WTC11 (cell line): ENCODE data around the gene TMEM238. TPM values are rescaled to one million over a fixed set of nuclear protein-coding genes. Genes with fewer than 3 reads are reported as not detected.

Source experiments
- ATAC-seq: fragments of 200-7000 bp; cut with Tn5 transposase; 2 replicates; pipeline ENCODE4 v1.10.0; 2021; ENCODE audit warnings: mild to moderate bottlenecking, moderate library complexity
- CTCF ChIA-PET: fragments of 300-600 bp; sonication (Branson Sonifier 250); formaldehyde crosslinking; loops from one replicate; lab custom pipeline; 2021; ENCODE audit warnings: antibody characterized with exemption; lab: Charles Lee
- POLR2A ChIA-PET: fragments of 350-600 bp; sonication (Branson Sonifier 250); formaldehyde crosslinking; loops from one replicate; lab custom pipeline; 2021; ENCODE audit warnings: antibody characterized with exemption; lab: Charles Lee
- DNase-seq: peaks from one replicate; pipeline ENCODE4 v3.0.0; 2021; ENCODE audit warnings: low spot score
- H3K27ac Mint-ChIP-seq: 2 replicates; pipeline ENCODE4 v1.8.0; 2021; ENCODE audit warnings: mixed read lengths
- H3K27me3 Mint-ChIP-seq: 2 replicates; pipeline ENCODE4 v1.8.0; 2021; ENCODE audit warnings: low read depth, mild to moderate bottlenecking, moderate library complexity, mixed read lengths
- H3K36me3 Mint-ChIP-seq: 2 replicates; pipeline ENCODE4 v1.8.0; 2021; ENCODE audit warnings: mixed read lengths
- H3K4me1 Mint-ChIP-seq: 2 replicates; pipeline ENCODE4 v1.8.0; 2022; ENCODE audit warnings: mixed read lengths
- H3K4me3 Mint-ChIP-seq: 2 replicates; pipeline ENCODE4 v1.8.0; 2021; ENCODE audit warnings: mild to moderate bottlenecking, moderate library complexity, mixed read lengths
- H3K9me3 Mint-ChIP-seq: 2 replicates; pipeline ENCODE4 v1.8.0; 2021; ENCODE audit warnings: mixed read lengths
- CREB1 ChIP-seq: sonication (generic); formaldehyde crosslinking; IDR thresholded peaks from 2 replicates; pipeline ENCODE4 v1.8.0; 2023; ENCODE audit warnings: mild to moderate bottlenecking, missing genetic modification reagents
- E2F5 ChIP-seq: sonication (generic); formaldehyde crosslinking; IDR thresholded peaks from 2 replicates; pipeline ENCODE4 v1.8.1; 2022; ENCODE audit warnings: mild to moderate bottlenecking, moderate library complexity, missing genetic modification reagents
- ESRRA ChIP-seq: sonication (generic); formaldehyde crosslinking; IDR thresholded peaks from 2 replicates; pipeline ENCODE4 v1.8.1; 2022; ENCODE audit warnings: mild to moderate bottlenecking, missing genetic modification reagents, borderline replicate concordance
- FOXK1 ChIP-seq: sonication (generic); formaldehyde crosslinking; IDR thresholded peaks from 2 replicates; pipeline ENCODE4 v1.8.0; 2022; ENCODE audit warnings: mild to moderate bottlenecking, moderate library complexity, missing genetic modification reagents
- KAT7 ChIP-seq: sonication (generic); formaldehyde crosslinking; IDR thresholded peaks from 2 replicates; pipeline ENCODE4 v1.8.1; 2023; ENCODE audit warnings: missing genetic modification reagents, mild to moderate bottlenecking, borderline replicate concordance
- MLX ChIP-seq: sonication (generic); formaldehyde crosslinking; IDR thresholded peaks from 2 replicates; pipeline ENCODE4 v1.8.1; 2023; ENCODE audit warnings: mild to moderate bottlenecking, missing genetic modification reagents, moderate library complexity
- MYBL2 ChIP-seq: sonication (generic); formaldehyde crosslinking; IDR thresholded peaks from 2 replicates; pipeline ENCODE4 v1.8.1; 2023; ENCODE audit warnings: mild to moderate bottlenecking, moderate library complexity, missing genetic modification reagents
- NR2C2 ChIP-seq: sonication (generic); formaldehyde crosslinking; IDR thresholded peaks from 2 replicates; pipeline ENCODE4 v1.8.0; 2022; ENCODE audit warnings: mild to moderate bottlenecking, missing genetic modification reagents
- PREB ChIP-seq: sonication (generic); formaldehyde crosslinking; IDR thresholded peaks from 2 replicates; pipeline ENCODE4 v1.8.1; 2022; ENCODE audit warnings: mild to moderate bottlenecking, missing genetic modification reagents, moderate library complexity, borderline replicate concordance
- SOX15 ChIP-seq: fragments of 250-450 bp; sonication (Bioruptor Pico); IDR thresholded peaks from 2 replicates; pipeline ENCODE4 v1.9.0; 2021; ENCODE audit warnings: mild to moderate bottlenecking
- STAT6 ChIP-seq: sonication (generic); formaldehyde crosslinking; conservative IDR thresholded peaks from 2 replicates; pipeline ENCODE4 v1.8.1; 2023; ENCODE audit warnings: mild to moderate bottlenecking, low read depth, missing genetic modification reagents, moderate library complexity
- ZBTB21 ChIP-seq: sonication (generic); formaldehyde crosslinking; IDR thresholded peaks from 2 replicates; pipeline ENCODE4 v1.8.1; 2023; ENCODE audit warnings: mild to moderate bottlenecking, missing genetic modification reagents, borderline replicate concordance
- ZNF317 ChIP-seq: sonication (generic); formaldehyde crosslinking; IDR thresholded peaks from 2 replicates; pipeline ENCODE4 v1.8.1; 2023; ENCODE audit warnings: low read depth, mild to moderate bottlenecking, moderate library complexity, missing genetic modification reagents, borderline replicate concordance
- ZNF396 ChIP-seq: fragments of 250-450 bp; sonication (Bioruptor Pico); IDR thresholded peaks from 2 replicates; pipeline ENCODE4 v1.8.0; 2021; ENCODE audit warnings: mild to moderate bottlenecking, moderate library complexity, borderline replicate concordance
- total RNA-seq: library from RNA; stranded (reverse); gene quantifications from 3 replicates; pipeline ENCODE4 v1.2.3, GENCODE V29; 2021
- TF ChIP-seq, protein P1 (sequence below): sonication (generic); formaldehyde crosslinking; IDR thresholded peaks from 2 replicates; pipeline ENCODE4 v1.8.0; 2022; ENCODE audit warnings: mild to moderate bottlenecking, missing genetic modification reagents
- TF ChIP-seq, protein P2 (sequence below): fragments of 250-450 bp; sonication (Bioruptor Pico); IDR thresholded peaks from 2 replicates; pipeline ENCODE4 v1.9.0; 2021; ENCODE audit warnings: mild to moderate bottlenecking
- TF ChIP-seq, protein P3 (sequence below): sonication (generic); formaldehyde crosslinking; IDR thresholded peaks from 2 replicates; pipeline ENCODE4 v1.8.1; 2023; ENCODE audit warnings: mild to moderate bottlenecking, missing genetic modification reagents, moderate library complexity
- TF ChIP-seq, protein P4 (sequence below): fragments of 250-450 bp; sonication (Bioruptor Pico); IDR thresholded peaks from 2 replicates; pipeline ENCODE4 v1.8.0; 2021; ENCODE audit warnings: mild to moderate bottlenecking
- TF ChIP-seq, protein P5 (sequence below): sonication (generic); formaldehyde crosslinking; IDR thresholded peaks from 2 replicates; pipeline ENCODE4 v1.8.0; 2022; ENCODE audit warnings: missing genetic modification reagents

Gene TMEM238
- total RNA-seq, 1 experiment from 2014 or later = 8.3 TPM

GRCh38 chr19:55352040-55352439 lies 32.1 kb downstream of the TMEM238 start (continued):
- no peak for TF ChIP-seq STAT6 (CRISPR knock-in tag)

DNA sequence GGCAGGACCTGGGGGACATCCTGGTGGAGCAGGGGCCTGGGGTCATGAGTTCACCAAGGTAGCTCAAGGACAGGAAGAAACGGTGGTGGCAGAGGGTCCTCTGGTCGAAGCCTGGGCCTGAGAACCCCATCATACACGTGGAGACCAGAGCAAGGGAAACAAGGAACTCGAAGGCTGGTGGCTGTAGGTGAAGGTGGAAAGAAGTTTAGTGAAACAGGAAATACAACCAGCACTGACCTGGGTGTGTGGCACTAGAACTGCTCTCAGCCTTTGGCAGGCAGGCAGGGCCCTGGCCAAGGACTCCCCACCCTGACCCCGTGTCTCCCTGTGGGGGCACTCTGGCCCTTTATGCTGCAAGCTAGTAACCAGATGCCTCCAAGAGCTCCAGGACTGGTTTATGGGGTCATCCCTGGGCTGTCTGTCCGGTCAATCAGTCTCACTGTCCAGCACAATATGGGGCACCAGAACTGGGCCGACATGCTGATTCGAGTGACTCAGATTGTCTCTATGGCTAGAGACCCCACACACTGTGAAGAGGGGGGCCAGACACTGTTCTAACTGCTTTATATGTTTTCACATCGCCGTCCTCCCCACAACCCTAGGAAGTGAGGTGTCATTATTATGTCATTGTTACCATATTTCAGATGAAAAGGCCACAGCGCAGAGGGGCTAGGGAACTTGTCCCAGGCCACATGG lies 33.3 kb downstream of the TMEM238 start:
- Mint-ChIP-seq H3K27ac (no peak overlapping the region), H3K27me3 (peaks cover 51% of the 10 kb centered on the region), H3K4me1 (peaks cover 51% of the 10 kb centered on the region), H3K9me3 (no peaks in the 10 kb centered on the region), H3K36me3 (no peaks in the 10 kb centered on the region), H3K4me3 (no peak overlapping the region)
- no peak for DNase-seq
- TF ChIP-seq ZNF396 (CRISPR knock-in tag) = no peak
- TF ChIP-seq ZBTB21 (CRISPR knock-in tag) = no peak
- no peak for TF ChIP-seq PREB (CRISPR knock-in tag)
- TF ChIP-seq SOX15 (CRISPR knock-in tag) = no peak
- TF ChIP-seq, protein P1, sequence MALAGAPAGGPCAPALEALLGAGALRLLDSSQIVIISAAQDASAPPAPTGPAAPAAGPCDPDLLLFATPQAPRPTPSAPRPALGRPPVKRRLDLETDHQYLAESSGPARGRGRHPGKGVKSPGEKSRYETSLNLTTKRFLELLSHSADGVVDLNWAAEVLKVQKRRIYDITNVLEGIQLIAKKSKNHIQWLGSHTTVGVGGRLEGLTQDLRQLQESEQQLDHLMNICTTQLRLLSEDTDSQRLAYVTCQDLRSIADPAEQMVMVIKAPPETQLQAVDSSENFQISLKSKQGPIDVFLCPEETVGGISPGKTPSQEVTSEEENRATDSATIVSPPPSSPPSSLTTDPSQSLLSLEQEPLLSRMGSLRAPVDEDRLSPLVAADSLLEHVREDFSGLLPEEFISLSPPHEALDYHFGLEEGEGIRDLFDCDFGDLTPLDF = no peak
- TF ChIP-seq, protein P2, sequence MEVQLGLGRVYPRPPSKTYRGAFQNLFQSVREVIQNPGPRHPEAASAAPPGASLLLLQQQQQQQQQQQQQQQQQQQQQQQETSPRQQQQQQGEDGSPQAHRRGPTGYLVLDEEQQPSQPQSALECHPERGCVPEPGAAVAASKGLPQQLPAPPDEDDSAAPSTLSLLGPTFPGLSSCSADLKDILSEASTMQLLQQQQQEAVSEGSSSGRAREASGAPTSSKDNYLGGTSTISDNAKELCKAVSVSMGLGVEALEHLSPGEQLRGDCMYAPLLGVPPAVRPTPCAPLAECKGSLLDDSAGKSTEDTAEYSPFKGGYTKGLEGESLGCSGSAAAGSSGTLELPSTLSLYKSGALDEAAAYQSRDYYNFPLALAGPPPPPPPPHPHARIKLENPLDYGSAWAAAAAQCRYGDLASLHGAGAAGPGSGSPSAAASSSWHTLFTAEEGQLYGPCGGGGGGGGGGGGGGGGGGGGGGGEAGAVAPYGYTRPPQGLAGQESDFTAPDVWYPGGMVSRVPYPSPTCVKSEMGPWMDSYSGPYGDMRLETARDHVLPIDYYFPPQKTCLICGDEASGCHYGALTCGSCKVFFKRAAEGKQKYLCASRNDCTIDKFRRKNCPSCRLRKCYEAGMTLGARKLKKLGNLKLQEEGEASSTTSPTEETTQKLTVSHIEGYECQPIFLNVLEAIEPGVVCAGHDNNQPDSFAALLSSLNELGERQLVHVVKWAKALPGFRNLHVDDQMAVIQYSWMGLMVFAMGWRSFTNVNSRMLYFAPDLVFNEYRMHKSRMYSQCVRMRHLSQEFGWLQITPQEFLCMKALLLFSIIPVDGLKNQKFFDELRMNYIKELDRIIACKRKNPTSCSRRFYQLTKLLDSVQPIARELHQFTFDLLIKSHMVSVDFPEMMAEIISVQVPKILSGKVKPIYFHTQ = no peak
- no peak for TF ChIP-seq ESRRA (CRISPR knock-in tag)
- TF ChIP-seq, protein P3, sequence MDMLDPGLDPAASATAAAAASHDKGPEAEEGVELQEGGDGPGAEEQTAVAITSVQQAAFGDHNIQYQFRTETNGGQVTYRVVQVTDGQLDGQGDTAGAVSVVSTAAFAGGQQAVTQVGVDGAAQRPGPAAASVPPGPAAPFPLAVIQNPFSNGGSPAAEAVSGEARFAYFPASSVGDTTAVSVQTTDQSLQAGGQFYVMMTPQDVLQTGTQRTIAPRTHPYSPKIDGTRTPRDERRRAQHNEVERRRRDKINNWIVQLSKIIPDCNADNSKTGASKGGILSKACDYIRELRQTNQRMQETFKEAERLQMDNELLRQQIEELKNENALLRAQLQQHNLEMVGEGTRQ (CRISPR knock-in tag) = no peak
- TF ChIP-seq, protein P4, sequence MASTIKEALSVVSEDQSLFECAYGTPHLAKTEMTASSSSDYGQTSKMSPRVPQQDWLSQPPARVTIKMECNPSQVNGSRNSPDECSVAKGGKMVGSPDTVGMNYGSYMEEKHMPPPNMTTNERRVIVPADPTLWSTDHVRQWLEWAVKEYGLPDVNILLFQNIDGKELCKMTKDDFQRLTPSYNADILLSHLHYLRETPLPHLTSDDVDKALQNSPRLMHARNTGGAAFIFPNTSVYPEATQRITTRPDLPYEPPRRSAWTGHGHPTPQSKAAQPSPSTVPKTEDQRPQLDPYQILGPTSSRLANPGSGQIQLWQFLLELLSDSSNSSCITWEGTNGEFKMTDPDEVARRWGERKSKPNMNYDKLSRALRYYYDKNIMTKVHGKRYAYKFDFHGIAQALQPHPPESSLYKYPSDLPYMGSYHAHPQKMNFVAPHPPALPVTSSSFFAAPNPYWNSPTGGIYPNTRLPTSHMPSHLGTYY = no peak
- no peak for TF ChIP-seq KAT7 (CRISPR knock-in tag)
- no peak for TF ChIP-seq NR2C2 (CRISPR knock-in tag)
- no peak for TF ChIP-seq ZNF317
- TF ChIP-seq E2F5 (CRISPR knock-in tag) = no peak
- TF ChIP-seq MYBL2 (CRISPR knock-in tag) = no peak
- TF ChIP-seq CREB1 (CRISPR knock-in tag) = no peak
- TF ChIP-seq FOXK1 (CRISPR knock-in tag) = no peak
- TF ChIP-seq, protein P5, sequence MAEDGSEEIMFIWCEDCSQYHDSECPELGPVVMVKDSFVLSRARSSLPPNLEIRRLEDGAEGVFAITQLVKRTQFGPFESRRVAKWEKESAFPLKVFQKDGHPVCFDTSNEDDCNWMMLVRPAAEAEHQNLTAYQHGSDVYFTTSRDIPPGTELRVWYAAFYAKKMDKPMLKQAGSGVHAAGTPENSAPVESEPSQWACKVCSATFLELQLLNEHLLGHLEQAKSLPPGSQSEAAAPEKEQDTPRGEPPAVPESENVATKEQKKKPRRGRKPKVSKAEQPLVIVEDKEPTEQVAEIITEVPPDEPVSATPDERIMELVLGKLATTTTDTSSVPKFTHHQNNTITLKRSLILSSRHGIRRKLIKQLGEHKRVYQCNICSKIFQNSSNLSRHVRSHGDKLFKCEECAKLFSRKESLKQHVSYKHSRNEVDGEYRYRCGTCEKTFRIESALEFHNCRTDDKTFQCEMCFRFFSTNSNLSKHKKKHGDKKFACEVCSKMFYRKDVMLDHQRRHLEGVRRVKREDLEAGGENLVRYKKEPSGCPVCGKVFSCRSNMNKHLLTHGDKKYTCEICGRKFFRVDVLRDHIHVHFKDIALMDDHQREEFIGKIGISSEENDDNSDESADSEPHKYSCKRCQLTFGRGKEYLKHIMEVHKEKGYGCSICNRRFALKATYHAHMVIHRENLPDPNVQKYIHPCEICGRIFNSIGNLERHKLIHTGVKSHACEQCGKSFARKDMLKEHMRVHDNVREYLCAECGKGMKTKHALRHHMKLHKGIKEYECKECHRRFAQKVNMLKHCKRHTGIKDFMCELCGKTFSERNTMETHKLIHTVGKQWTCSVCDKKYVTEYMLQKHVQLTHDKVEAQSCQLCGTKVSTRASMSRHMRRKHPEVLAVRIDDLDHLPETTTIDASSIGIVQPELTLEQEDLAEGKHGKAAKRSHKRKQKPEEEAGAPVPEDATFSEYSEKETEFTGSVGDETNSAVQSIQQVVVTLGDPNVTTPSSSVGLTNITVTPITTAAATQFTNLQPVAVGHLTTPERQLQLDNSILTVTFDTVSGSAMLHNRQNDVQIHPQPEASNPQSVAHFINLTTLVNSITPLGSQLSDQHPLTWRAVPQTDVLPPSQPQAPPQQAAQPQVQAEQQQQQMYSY (CRISPR knock-in tag) = no peak
- no peak for TF ChIP-seq MLX (CRISPR knock-in tag)
- no peak for ATAC-seq
- POLR2A ChIA-PET = interaction anchor here (1.4 to 3.7 kb wide), 3 partner anchors 9 to 50 kb away, joined by 6 to 28 read pairs (median 8); partner anchors contain the start of gene KMT5C
- CTCF ChIA-PET = interaction anchor here (1.4 to 3.4 kb wide), 2 partner anchors 12 to 210 kb away, joined by 4 to 30 read pairs; partner anchors contain the start of gene KMT5C
